Erythroblast (primary cell): Measurements from ENCODE around the gene FNTB.

Experiments used
- DNase-seq, 2 experiments: peaks; one replicate each; lab custom pipeline; 2025; lab: John Stamatoyannopoulos, UW
- GATA1 ChIP-seq: IDR thresholded peaks from 2 replicates; pipeline ENCODE4 v1.6.1; 2011; ENCODE audit warnings: low read depth, mild to moderate bottlenecking, control low read depth, low read length, moderate library complexity
- POLR2A ChIP-seq: IDR thresholded peaks from 2 replicates; pipeline ENCODE4 v1.6.1; 2011; ENCODE audit warnings: mild to moderate bottlenecking, low read length

The FNTB gene, protein sequence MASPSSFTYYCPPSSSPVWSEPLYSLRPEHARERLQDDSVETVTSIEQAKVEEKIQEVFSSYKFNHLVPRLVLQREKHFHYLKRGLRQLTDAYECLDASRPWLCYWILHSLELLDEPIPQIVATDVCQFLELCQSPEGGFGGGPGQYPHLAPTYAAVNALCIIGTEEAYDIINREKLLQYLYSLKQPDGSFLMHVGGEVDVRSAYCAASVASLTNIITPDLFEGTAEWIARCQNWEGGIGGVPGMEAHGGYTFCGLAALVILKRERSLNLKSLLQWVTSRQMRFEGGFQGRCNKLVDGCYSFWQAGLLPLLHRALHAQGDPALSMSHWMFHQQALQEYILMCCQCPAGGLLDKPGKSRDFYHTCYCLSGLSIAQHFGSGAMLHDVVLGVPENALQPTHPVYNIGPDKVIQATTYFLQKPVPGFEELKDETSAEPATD

DNA sequence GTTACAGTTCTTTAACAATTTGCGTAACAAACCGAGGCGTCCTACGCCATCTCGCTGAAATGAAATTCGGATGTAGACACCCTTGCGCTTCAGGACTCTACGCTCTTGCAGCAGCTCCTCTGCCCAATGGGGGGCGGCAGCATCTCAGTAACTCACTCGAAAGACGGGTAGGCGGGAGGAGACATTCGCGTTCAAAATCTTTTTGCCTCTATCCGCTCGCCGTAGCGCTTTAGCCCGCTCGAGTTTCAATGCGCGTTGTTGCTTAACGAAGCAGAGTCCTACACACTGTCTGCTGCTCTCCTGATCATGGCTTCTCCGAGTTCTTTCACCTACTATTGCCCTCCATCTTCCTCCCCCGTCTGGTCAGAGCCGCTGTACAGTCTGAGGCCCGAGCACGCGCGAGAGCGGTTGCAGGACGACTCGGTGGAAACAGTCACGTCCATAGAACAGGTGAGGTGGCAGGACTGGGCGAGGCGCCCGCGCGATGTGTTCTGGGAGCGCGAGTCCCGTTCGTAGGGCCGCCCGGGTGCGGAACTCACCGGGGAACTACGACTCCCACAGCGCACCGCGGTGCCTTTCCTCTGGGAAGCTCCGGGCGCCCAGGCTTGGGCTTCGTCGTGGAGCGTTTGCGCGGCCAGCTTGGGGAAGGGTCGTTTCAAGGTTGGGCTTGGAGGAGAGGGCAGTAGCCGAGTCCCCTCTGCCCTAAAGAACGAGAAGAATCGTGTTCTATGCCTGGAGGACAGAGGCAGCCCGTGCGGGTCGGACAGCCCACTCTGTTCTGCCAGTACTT, at the start of gene FNTB:
Gene FNTB (plus strand): TSS at position 248 of the 790 bp plus-strand sequence. CDS start 59 bp downstream, at position 307.
- TF ChIP-seq POLR2A (peak; percentile 77), GATA1 (no peak)
- DNase-seq = peak; percentile 97 to 98

DNA sequence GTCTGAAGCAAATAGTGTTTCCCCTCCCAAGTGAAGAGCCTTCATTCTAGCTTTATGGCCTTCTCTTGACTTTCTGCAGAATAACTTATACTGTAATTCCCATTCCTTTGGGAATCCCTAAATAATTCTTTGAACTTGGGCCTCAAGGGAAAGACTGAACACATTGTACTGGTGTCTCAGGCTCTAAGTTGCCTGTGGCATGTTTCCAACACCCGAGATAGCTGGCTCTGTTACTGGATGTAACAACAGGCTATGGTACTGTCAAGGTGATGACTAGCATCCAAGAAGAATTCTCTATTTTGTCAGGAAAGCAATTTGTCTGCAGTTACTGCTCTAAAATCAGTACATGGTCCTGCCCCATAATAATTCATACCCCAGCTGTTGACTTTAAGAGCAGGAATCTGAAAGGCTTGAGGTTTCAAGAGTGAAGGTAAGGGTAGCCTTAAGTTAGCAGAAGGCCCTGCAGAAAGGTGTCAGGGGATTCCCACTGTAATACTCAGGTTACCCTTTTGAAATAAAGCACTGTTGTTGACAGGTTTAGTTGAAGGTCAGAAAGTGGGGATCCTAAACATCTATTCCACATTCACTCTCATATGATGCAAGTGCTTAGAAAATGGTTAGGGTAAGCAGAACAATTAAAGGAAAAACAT, 49.4 kb upstream of the FNTB start:
- no peak for DNase-seq
- TF ChIP-seq POLR2A (no peak), GATA1 (no peak)

DNA sequence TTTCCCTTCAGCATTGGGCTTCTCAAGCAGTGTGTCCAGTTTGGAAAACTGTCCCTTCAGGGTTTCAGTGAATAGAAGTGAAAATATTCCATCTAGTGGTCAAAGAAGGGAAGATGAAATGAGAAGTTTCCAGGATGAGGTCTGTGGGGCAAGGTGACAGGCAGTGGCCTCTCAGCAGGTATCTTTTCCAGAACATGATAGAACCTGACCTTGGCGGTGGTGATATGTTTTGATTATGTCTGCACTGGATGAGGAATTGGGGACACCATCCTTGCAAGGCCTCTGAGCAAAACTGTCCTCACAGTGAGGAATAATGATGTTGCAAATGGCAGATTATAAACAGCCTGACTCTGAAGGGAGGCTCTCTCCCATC, 48.9 kb upstream of the FNTB start:
- DNase-seq = peak in 1 of 2 experiments; percentile 14
- no peak for TF ChIP-seq POLR2A
- TF ChIP-seq GATA1 = no peak

DNA sequence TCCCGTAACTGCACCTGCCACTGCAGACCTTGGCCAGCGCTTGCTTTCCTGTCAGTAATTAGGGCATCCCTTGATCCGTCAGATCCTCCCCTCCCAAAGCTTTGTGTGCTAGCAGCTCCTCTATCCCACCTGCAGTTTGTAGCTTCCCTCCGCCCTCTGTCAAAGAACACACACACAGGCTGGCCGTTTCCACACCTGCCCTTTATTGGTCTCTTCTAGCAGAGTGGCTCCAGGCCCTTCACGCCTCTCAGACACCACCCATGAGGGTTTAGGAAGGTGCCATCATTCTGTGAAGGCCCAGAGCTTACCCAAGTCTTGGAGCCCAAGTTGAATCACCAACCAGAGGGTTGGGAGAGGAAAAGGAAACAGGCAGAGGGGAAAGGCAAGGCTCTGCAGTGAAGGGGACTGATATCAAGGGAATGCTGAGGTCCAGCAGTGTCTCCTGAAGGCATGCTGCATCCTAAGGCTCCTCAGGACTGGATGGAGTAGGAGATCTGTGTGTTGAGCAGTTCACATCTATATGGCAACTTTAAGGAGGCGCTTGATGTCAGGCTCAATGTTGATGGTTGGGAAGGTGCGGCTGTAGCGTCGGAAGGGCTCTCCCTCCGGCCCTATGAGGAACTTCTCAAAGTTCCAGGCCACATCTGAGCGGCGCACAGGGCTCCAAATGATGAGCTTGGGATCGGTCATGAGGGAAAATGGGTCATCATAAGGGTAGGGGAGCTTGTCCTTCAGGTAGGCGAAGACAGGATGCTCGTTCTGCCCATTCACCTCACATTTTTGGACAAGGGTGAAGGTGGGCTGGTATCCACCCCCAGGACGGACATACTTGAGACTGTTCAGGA, 47.5 kb upstream of the FNTB start:
- no peak for DNase-seq

DNA sequence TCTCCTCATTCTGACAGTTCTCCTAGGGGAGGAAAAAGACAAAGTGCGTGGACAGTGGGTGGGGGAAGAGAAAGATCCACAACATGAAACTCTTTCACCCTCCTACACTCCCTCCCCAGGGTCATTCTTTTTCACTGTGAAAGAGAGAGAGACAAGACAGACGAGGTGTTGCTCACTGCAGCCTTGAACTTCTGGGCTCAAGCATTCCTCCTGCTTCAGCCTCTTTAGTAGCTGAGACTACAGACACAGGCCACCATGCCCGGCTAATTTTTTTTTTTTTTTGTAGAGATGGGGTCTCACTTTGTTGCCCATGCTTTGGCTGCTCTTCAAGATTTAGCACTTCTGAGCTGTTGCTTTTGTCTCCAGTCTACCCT, 46.9 kb upstream of the FNTB start:
- no peak for TF ChIP-seq GATA1
- no peak for TF ChIP-seq POLR2A

More for the DNA sequence above, 47.5 kb upstream of the FNTB start:
- TF ChIP-seq GATA1 = no peak
- TF ChIP-seq POLR2A = no peak

DNA sequence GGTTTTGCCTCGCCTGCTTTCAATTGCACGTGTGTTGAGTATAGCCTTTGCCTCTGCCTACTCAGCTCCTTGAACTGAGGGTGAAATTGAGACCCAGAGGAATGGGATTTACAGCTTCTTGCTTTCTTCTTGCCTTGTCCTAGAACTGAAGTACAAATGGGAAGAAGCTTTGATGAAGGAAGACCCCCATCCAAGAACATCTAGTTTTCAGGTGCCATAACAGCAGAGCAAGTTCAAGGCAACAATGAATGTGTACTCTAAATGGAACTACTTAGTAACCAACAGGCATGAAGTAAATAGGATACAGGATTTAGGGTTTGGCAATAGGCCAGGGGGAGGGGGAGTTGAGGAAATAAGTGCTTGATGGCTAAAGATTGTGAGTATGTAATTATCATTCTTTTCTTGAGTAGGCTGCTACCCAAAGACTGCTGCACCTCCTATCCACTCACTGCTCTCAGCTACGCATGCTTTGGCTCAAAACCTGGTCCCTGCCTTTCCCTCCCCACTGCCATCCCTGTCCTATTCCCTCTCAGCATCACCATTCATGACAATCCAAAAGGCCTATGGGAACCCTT, 46.3 kb upstream of the FNTB start:
- no peak for TF ChIP-seq POLR2A
- no peak for TF ChIP-seq GATA1
- no peak for DNase-seq

More for the DNA sequence above, 46.9 kb upstream of the FNTB start:
- DNase-seq = no peak

DNA sequence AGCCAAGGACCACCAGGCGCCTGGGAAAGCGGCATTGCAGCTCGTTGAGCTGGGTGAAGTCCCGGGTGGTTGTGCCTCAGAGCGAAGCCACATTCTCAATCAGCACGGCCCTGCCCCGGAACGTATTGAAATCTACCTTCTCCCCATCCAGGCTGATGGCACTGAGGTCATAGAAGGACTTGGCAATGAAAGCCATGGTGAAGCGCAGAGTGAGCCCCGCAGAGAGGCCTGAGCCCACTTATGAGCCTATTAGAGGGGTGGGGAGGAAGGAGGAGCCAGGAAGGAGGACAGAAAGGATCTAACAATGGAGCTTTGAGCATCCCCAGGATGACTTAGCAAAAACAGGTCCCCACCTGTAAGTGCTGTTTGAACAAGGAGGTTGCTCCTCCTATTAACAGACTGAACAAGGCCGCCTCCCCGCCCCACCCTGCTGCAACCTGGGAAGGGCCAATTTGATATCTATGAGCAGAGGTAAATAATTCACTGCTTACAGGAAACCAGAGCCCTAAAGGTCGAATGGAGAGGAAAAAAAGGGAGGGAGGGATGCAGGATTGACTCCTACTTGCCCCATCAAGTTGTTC, 44.1 kb upstream of the FNTB start, which contains the start of gene GPX2:
Gene GPX2 (minus strand): TSS at position 215 of the 581 bp plus-strand sequence. CDS start 19 bp downstream, at position 196.
- TF ChIP-seq POLR2A (no peak), GATA1 (no peak)
- DNase-seq = no peak

DNA sequence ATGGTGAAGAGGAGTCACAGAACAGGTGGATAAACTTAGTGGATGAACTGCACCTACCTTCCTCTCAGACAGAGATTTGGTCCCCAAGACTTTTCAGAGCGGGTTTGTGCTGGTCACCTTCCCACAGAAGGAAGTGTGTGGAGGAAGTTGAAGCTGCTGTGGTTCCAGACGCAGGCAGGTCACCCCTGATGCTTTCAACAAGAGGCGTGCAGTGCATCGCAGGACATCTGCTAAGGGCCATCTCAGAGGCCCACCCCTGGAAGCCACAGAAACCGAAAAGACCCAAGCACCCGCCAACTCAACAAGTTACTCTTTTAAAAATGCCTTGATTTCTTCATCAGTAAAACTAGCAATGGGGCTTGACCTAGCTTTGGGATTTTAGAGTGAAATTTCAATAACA, 43.1 kb upstream of the FNTB start:
- TF ChIP-seq GATA1 = no peak
- TF ChIP-seq POLR2A = no peak
- DNase-seq = no peak

DNA sequence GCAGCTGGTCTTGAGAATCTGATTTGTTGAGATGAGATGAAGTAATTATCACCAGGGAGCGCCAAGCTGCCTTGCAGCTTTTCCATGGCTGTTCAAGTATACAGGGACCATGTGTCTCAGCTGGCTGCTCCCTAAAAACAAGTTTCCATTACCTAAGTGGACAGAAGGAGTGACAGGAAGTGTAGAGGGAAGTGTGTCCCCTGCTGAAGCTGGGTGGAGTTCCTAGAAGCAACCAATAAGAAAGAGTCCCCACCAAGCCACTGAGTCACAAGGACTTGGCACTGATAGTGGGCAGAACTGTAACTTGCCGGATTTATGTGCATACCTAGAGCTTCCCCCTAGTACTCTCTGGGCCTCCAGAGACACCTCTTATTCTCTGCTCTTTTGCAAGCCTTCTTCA, 42.7 kb upstream of the FNTB start:
- TF ChIP-seq GATA1 = no peak
- TF ChIP-seq POLR2A = no peak
- DNase-seq = no peak

DNA sequence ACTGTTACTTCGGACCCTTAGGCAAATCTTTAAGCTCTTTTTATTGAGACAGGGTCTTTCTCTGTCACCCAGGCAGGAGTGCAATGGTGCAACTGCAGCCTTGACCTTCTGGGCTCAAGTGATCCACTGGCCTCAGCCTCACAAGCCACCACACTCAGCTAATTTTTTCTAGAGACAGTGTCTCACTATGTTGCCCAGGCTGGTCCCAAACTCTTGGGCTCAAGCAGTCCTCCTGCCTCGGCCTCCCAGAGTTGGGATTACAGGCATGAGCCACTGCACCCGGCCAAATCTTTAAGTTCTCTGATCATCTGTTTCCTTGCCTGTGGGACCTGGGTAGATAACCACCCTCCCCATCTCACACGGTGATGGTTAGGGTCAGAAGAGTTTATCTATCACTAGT, 41.8 kb upstream of the FNTB start:
- no peak for DNase-seq
- TF ChIP-seq POLR2A = no peak
- TF ChIP-seq GATA1 = no peak

DNA sequence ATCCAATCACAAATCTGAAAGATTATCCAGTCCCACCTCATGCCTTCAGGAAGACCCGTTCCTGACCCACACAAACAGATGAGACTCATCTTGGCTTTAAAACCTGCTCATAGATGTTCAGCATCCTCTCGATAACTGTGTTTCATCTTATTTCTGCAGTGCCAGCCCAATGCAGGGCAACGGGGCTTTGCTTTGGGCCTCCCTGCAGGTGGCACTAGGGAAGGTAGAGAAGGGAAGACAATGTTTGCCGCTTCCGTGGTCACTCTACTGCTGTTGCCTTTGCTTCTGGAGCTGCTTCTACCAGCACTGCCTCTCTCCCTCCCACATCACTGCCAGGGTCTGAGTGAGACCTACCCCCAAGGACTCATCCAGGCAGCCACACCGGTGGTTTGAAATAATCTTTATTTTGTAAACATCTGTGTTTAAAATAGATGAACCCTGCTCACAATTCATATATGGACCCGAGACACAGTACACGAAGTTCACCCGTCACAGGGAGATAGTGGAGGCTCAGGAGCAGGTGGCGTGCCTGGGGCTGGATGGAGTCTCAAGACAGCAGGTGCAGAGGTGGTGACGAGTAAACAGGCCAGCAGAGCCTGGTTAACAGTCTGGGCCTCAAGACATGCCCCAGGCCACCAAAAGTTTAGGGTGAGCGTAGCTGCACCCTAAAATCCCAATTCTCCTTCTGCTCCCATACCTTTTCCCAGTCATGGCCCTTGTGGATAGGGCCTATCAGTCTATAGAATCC, 41.1 kb upstream of the FNTB start:
- TF ChIP-seq GATA1 (no peak), POLR2A (no peak)
- DNase-seq = no peak
